Measurements from ENCODE around the gene GOLGA5.

The GOLGA5 gene

GRCh38 chr14:92880351-92880750, 86.2 kb downstream of the GOLGA5 start:
- DNase-seq (ENCODE audit: low spot score) = no peak

- no peak for DNase-seq (ENCODE audit: low spot score)
These were observed 86.7 kb downstream of the GOLGA5 start for GRCh38 chr14:92880851-92881250.

GRCh38 chr14:92883066-92883465, 89.0 kb downstream of the GOLGA5 start:
- no peak for DNase-seq (ENCODE audit: low spot score)

- no peak for DNase-seq (ENCODE audit: low spot score)
These were observed 90.3 kb downstream of the GOLGA5 start for GRCh38 chr14:92884410-92884809.

- no peak for DNase-seq (ENCODE audit: low spot score)
These were observed 91.4 kb downstream of the GOLGA5 start for GRCh38 chr14:92885279-92886061.

- no peak for DNase-seq (ENCODE audit: low spot score)
These were observed 92.2 kb downstream of the GOLGA5 start for GRCh38 chr14:92886337-92886736.

- no peak for DNase-seq (ENCODE audit: low spot score)
These were observed 93.1 kb downstream of the GOLGA5 start for GRCh38 chr14:92887157-92887556.

- DNase-seq (ENCODE audit: low spot score) = no peak
These were observed 94.8 kb downstream of the GOLGA5 start for GRCh38 chr14:92888896-92889295.
